K562 (cell line): ENCODE data around the gene KCNA2. TPM values are rescaled to one million over a fixed set of nuclear protein-coding genes. Genes with fewer than 3 reads are reported as not detected.

ENCODE experiments used
- ATAC-seq: fragments of 200-7000 bp; cut with Tn5 transposase; 3 replicates; pipeline ENCODE4 v1.9.1; 2020; ENCODE audit warnings: moderate library complexity
- BruUV-seq: library from RNA; stranded (reverse); fragments of 400-500 nt; replicated peaks from 2 replicates; lab custom pipeline; 2021; lab: Mats Ljungman, UMichigan
- CTCF ChIA-PET: fragments of 300-600 bp; formaldehyde crosslinking; extraction: SDS; loops from one replicate; lab custom pipeline; 2021; ENCODE audit warnings: low intra/inter-chr PET ratio; lab: Yijun Ruan, JAX
- POLR2A ChIA-PET: fragments of 300-600, 350-650 bp; sonication (Branson Sonifier 250); formaldehyde crosslinking; extraction: SDS; loops from one replicate; lab custom pipeline; 2021; ENCODE audit warnings: antibody characterized with exemption, inconsistent platforms; lab: Yijun Ruan, JAX
- DNase-seq, 4 experiments: peaks; one replicate each; pipeline versions ENCODE4 v3.0.0 to v3.0.0-alpha.2; 2011 to 2018; ENCODE audit warnings: low spot score in 3 of 4, mixed read lengths in 3 of 4; ENCODE audit errors: extremely low read depth in 1 of 4
- FAIRE-seq: peaks from 2 replicates; lab custom pipeline; 2011; peaks lifted over from hg19 to GRCh38; lab: Jason Lieb, UNC
- H2AFZ ChIP-seq: 2 replicates; pipeline ENCODE4 v1.6.0; 2011; ENCODE audit warnings: low read depth, low read length, control low read depth, inconsistent platforms
- H3K27ac ChIP-seq: fragments of 200-600 bp; 3 replicates; pipeline ENCODE4 v1.8.0; 2011; ENCODE audit warnings: low read depth, mild to moderate bottlenecking, control low read depth, inconsistent platforms, low read length, moderate library complexity, mixed read lengths; ENCODE audit errors: extremely low read depth
- H3K27me3 ChIP-seq, 2 experiments: fragments of 300-600 bp in 1 of 2; 2 replicates in 1 of 2; 3 replicates in 1 of 2; pipeline versions ENCODE4 v1.6.0 to v1.8.0; 2011; ENCODE audit warnings: inconsistent platforms in 2 of 2, low read length in 2 of 2, mild to moderate bottlenecking in 1 of 2, mixed read lengths in 1 of 2, moderate library complexity in 1 of 2; ENCODE audit not compliant: control insufficient read depth in 2 of 2, insufficient read depth in 2 of 2
- H3K36me3 ChIP-seq: fragments of 300-600 bp; 3 replicates; pipeline ENCODE4 v1.8.0; 2011; ENCODE audit warnings: mild to moderate bottlenecking, low read length, inconsistent platforms; ENCODE audit not compliant: control insufficient read depth, insufficient read depth
- H3K4me1 ChIP-seq, 2 experiments: fragments of 200-600 bp in 1 of 2; replicated peaks in 1 of 2; 2 replicates in 1 of 2; 3 replicates in 1 of 2; pipeline versions ENCODE4 v1.5.1 to v1.8.0; 2011; ENCODE audit warnings: inconsistent platforms in 2 of 2, low read length in 2 of 2, mild to moderate bottlenecking in 1 of 2, mixed read lengths in 1 of 2, moderate library complexity in 1 of 2; ENCODE audit not compliant: control insufficient read depth in 2 of 2, insufficient read depth in 2 of 2
- H3K4me2 ChIP-seq: 2 replicates; pipeline ENCODE4 v1.6.1; 2011; ENCODE audit warnings: low read length, control low read depth, inconsistent platforms, mixed read lengths; ENCODE audit not compliant: insufficient read depth
- H3K4me3 ChIP-seq: fragments of 200-600 bp; sonication (generic), shearing (Covaris generic); 2 replicates; pipeline ENCODE4 v1.5.1; 2016; ENCODE audit warnings: control low read depth, inconsistent platforms
- H3K79me2 ChIP-seq: fragments of 200-600 bp; 3 replicates; pipeline ENCODE4 v1.8.0; 2011; ENCODE audit warnings: low read length, inconsistent platforms; ENCODE audit not compliant: control insufficient read depth, insufficient read depth
- H3K9ac ChIP-seq, 2 experiments: 2 replicates each; pipeline versions ENCODE4 v1.6.0 to v1.6.1; 2011; ENCODE audit warnings: low read depth in 2 of 2, low read length in 2 of 2, control low read depth in 1 of 2, inconsistent platforms in 1 of 2, mild to moderate bottlenecking in 1 of 2, mixed read lengths in 1 of 2; ENCODE audit not compliant: insufficient read depth in 1 of 2
- H3K9me1 ChIP-seq: one replicate; pipeline ENCODE4 v1.6.0; 2011; ENCODE audit warnings: inconsistent platforms, mild to moderate bottlenecking, low read length, moderate library complexity; ENCODE audit not compliant: control insufficient read depth, insufficient read depth
- H3K9me3 ChIP-seq: replicated peaks from 2 replicates; pipeline ENCODE4 v1.5.1; 2011; ENCODE audit warnings: low read depth, low read length, inconsistent platforms; ENCODE audit not compliant: control insufficient read depth, insufficient read depth
- H4K20me1 ChIP-seq: replicated peaks from 2 replicates; pipeline ENCODE4 v1.6.1; 2011; ENCODE audit warnings: low read length, inconsistent platforms, mixed read lengths; ENCODE audit not compliant: control insufficient read depth, insufficient read depth
- CC2D1A ChIP-seq: fragments of 450-650 bp; IDR thresholded peaks from 2 replicates; pipeline ENCODE4 v1.6.1; 2017; ENCODE audit warnings: mild to moderate bottlenecking
- TSC22D4 ChIP-seq: fragments of 450-650 bp; IDR thresholded peaks from 2 replicates; pipeline ENCODE4 v1.6.1; 2016; ENCODE audit warnings: missing genetic modification characterization, missing biosample characterization, control low read depth
- ZFX ChIP-seq: sonication (generic); formaldehyde crosslinking; IDR thresholded peaks from 2 replicates; pipeline ENCODE4 v1.8.0; 2022; ENCODE audit warnings: mild to moderate bottlenecking, missing genetic modification reagents, moderate library complexity
- ZNF316 ChIP-seq: fragments of 450-650 bp; IDR thresholded peaks from 2 replicates; pipeline ENCODE4 v1.6.1; 2016
- whole genome bisulfite sequencing: fragments of 100-300 bp; shearing (Covaris generic); methylation state at CpG from one replicate; pipeline ENCODE4 v1.1.6; 2016; ENCODE audit warnings: low coverage, mixed read lengths; ENCODE audit not compliant: insufficient coverage; ENCODE audit errors: missing lambda C conversion rate; 5-methylcytosine and 5-hydroxymethylcytosine counted together
- in situ Hi-C: fragments of 300-500 bp; cut with MboI; formaldehyde crosslinking; loops from 4 replicates; pipeline ENCODE4 v1.15.0; 2018; ENCODE audit warnings: inconsistent platforms, mixed read lengths
- intact Hi-C: fragments of 100-400 bp; cut with micrococcal nuclease; formaldehyde crosslinking; loops from 2 replicates; pipeline ENCODE4 v1.14.2; 2022
- polyA plus RNA-seq, 8 experiments: library from polyadenylated mRNA; depleted of rRNA in 4 of 8; stranded (reverse) in 5 of 8; unstranded in 3 of 8; fragments of >200 nt; fragmentation: Nextera tagmentation in 2 of 8; fragmentation: Illumina TruSeq in 1 of 8; extraction: Ambion mirVana in 2 of 8; extraction: Trizol in 1 of 8; gene quantifications; 2 replicates each; pipeline versions ENCODE4 v1.2.1 to v1.2.3, GENCODE V29; 2011 to 2014; ENCODE audit warnings: inconsistent platforms in 1 of 8, missing spikeins in 1 of 8
- total RNA-seq, 7 experiments: library from RNA; depleted of rRNA in 6 of 7; stranded (reverse); fragments of >200 nt in 6 of 7; fragmentation: Illumina TruSeq in 2 of 7; extraction: Trizol in 2 of 7; gene quantifications; 2 replicates each; pipeline versions ENCODE4 v1.2.1 to v1.2.3, GENCODE V29; 2011 to 2021; ENCODE audit warnings: low replicate concordance in 1 of 7
- TF ChIP-seq, protein P1 (sequence below): fragments of 450-650 bp; IDR thresholded peaks from 2 replicates; pipeline ENCODE4 v1.6.1; 2017; ENCODE audit warnings: mild to moderate bottlenecking, moderate library complexity
- TF ChIP-seq, protein P2 (sequence below): fragments of 200-600 bp; sonication (generic); IDR thresholded peaks from one replicate; pipeline ENCODE4 v1.6.1; 2012; ENCODE audit warnings: mild to moderate bottlenecking, low read depth, low read length, inconsistent platforms

Gene KCNA2
- total and polyA plus RNA-seq, 9 of the 15 experiments (the other 6 are each of a cell fraction or from before 2014, with no cell fraction given) = not detected

GRCh38 chr1:110635434-110635833, 29.3 kb upstream of the KCNA2 start:
- POLR2A ChIA-PET = interaction anchor here (1.7 kb wide), 2 partner anchors 9 to 10 kb away, joined by 4 to 6 read pairs; no protein-coding TSS in a partner anchor
- H3K4me2 ChIP-seq = no peak overlapping the region
- TF ChIP-seq, protein P1, sequence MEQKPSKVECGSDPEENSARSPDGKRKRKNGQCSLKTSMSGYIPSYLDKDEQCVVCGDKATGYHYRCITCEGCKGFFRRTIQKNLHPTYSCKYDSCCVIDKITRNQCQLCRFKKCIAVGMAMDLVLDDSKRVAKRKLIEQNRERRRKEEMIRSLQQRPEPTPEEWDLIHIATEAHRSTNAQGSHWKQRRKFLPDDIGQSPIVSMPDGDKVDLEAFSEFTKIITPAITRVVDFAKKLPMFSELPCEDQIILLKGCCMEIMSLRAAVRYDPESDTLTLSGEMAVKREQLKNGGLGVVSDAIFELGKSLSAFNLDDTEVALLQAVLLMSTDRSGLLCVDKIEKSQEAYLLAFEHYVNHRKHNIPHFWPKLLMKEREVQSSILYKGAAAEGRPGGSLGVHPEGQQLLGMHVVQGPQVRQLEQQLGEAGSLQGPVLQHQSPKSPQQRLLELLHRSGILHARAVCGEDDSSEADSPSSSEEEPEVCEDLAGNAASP = no peak
- TF ChIP-seq ZNF316 = no peak
- TF ChIP-seq CC2D1A = no peak
- no peak for TF ChIP-seq TSC22D4 (tag)
- TF ChIP-seq ZFX = no peak
- TF ChIP-seq, protein P2, sequence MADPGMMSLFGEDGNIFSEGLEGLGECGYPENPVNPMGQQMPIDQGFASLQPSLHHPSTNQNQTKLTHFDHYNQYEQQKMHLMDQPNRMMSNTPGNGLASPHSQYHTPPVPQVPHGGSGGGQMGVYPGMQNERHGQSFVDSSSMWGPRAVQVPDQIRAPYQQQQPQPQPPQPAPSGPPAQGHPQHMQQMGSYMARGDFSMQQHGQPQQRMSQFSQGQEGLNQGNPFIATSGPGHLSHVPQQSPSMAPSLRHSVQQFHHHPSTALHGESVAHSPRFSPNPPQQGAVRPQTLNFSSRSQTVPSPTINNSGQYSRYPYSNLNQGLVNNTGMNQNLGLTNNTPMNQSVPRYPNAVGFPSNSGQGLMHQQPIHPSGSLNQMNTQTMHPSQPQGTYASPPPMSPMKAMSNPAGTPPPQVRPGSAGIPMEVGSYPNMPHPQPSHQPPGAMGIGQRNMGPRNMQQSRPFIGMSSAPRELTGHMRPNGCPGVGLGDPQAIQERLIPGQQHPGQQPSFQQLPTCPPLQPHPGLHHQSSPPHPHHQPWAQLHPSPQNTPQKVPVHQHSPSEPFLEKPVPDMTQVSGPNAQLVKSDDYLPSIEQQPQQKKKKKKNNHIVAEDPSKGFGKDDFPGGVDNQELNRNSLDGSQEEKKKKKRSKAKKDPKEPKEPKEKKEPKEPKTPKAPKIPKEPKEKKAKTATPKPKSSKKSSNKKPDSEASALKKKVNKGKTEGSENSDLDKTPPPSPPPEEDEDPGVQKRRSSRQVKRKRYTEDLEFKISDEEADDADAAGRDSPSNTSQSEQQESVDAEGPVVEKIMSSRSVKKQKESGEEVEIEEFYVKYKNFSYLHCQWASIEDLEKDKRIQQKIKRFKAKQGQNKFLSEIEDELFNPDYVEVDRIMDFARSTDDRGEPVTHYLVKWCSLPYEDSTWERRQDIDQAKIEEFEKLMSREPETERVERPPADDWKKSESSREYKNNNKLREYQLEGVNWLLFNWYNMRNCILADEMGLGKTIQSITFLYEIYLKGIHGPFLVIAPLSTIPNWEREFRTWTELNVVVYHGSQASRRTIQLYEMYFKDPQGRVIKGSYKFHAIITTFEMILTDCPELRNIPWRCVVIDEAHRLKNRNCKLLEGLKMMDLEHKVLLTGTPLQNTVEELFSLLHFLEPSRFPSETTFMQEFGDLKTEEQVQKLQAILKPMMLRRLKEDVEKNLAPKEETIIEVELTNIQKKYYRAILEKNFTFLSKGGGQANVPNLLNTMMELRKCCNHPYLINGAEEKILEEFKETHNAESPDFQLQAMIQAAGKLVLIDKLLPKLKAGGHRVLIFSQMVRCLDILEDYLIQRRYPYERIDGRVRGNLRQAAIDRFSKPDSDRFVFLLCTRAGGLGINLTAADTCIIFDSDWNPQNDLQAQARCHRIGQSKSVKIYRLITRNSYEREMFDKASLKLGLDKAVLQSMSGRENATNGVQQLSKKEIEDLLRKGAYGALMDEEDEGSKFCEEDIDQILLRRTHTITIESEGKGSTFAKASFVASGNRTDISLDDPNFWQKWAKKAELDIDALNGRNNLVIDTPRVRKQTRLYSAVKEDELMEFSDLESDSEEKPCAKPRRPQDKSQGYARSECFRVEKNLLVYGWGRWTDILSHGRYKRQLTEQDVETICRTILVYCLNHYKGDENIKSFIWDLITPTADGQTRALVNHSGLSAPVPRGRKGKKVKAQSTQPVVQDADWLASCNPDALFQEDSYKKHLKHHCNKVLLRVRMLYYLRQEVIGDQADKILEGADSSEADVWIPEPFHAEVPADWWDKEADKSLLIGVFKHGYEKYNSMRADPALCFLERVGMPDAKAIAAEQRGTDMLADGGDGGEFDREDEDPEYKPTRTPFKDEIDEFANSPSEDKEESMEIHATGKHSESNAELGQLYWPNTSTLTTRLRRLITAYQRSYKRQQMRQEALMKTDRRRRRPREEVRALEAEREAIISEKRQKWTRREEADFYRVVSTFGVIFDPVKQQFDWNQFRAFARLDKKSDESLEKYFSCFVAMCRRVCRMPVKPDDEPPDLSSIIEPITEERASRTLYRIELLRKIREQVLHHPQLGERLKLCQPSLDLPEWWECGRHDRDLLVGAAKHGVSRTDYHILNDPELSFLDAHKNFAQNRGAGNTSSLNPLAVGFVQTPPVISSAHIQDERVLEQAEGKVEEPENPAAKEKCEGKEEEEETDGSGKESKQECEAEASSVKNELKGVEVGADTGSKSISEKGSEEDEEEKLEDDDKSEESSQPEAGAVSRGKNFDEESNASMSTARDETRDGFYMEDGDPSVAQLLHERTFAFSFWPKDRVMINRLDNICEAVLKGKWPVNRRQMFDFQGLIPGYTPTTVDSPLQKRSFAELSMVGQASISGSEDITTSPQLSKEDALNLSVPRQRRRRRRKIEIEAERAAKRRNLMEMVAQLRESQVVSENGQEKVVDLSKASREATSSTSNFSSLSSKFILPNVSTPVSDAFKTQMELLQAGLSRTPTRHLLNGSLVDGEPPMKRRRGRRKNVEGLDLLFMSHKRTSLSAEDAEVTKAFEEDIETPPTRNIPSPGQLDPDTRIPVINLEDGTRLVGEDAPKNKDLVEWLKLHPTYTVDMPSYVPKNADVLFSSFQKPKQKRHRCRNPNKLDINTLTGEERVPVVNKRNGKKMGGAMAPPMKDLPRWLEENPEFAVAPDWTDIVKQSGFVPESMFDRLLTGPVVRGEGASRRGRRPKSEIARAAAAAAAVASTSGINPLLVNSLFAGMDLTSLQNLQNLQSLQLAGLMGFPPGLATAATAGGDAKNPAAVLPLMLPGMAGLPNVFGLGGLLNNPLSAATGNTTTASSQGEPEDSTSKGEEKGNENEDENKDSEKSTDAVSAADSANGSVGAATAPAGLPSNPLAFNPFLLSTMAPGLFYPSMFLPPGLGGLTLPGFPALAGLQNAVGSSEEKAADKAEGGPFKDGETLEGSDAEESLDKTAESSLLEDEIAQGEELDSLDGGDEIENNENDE = no peak
- TF ChIP-seq, all 486 proteins: peak for 0
- Histone ChIP-seq H3K27me3 (peaks cover 3 to 24% of the 10 kb centered on the region in 2 experiments), H2AFZ (no peak overlapping the region), H3K27ac (no peak overlapping the region), H3K4me1 (no peaks in the 10 kb centered on the region), H3K9me1 (no peaks in the 10 kb centered on the region), H3K79me2 (no peaks in the 10 kb centered on the region), H3K9ac (no peak overlapping the region), H3K4me3 (no peak overlapping the region), H3K9me3 (no peaks in the 10 kb centered on the region), H4K20me1 (peaks cover 5% of the 10 kb centered on the region; the same call in 1 of the 2 replicates), H3K36me3 (no peaks in the 10 kb centered on the region)
- no peak for FAIRE-seq
- 0% methylated on average over 2 of the region's 2 CpGs for WGBS
- CTCF ChIA-PET = no interaction called here
- in situ Hi-C loops = loop anchor here (5.0 kb wide), 1 partner anchor 372 kb away; no protein-coding TSS in a partner anchor
- no peak for DNase-seq
- no peak for ATAC-seq
- no TSS peak for BruUV-seq
- intact Hi-C loops = no loop called here
